HT1080 (cell line): ENCODE results near the gene BTNL3. TPM values are rescaled to one million over a fixed set of nuclear protein-coding genes. Genes with fewer than 3 reads are reported as not detected.
"Not testable (repeated sequence)": the region's sequence is repeated elsewhere in the genome, so short reads cannot be mapped to it uniquely, and the experiment has no call there.

Experiments
- DNase-seq: peaks from one replicate; pipeline ENCODE4 v3.0.0-alpha.2; 2015; ENCODE audit warnings: low read depth
- polyA plus RNA-seq, 2 experiments: library from polyadenylated mRNA; depleted of rRNA; stranded (reverse); fragments of >200 nt; gene quantifications; 2 replicates each; pipeline ENCODE4 v1.2.3, GENCODE V29; 2015
- total RNA-seq: library from RNA; depleted of rRNA; stranded (reverse); fragments of >200 nt; shearing (Covaris generic); gene quantifications from 2 replicates; pipeline ENCODE4 v1.2.3, GENCODE V29; 2014; rRNA removed

BTNL3 gene
- not detected in 2 replicates for total RNA-seq
- not detected in 2 replicates for polyA plus RNA-seq (2015; cell fraction: cytosol; rRNA removed)
- polyA plus RNA-seq (2015; cell fraction: nucleus; rRNA removed), result not detected in 2 replicates

GRCh38 chr5:180988592-180988991 lies at the start of gene BTNL3:
Gene BTNL3, plus strand, starts transcription at chr5:180988846. Its CDS starts 183 bp downstream, at chr5:180989029.
- no peak for DNase-seq

- DNase-seq, result peak; percentile 69
Measured at GRCh38 chr5:180950291-180950949, 38.2 kb upstream of the BTNL3 start.

- no peak for DNase-seq
Measured at GRCh38 chr5:180959661-180960060, 29.0 kb upstream of the BTNL3 start.

GRCh38 chr5:180960209-180960608 lies 28.4 kb upstream of the BTNL3 start:
- DNase-seq, result peak; percentile 60

GRCh38 chr5:180969406-180969805 lies 19.2 kb upstream of the BTNL3 start:
- no peak for DNase-seq

- DNase-seq, result no peak
Measured at GRCh38 chr5:180970336-180970735, 18.3 kb upstream of the BTNL3 start.

- no peak for DNase-seq
Measured at GRCh38 chr5:180970875-180971274, 17.8 kb upstream of the BTNL3 start.

GRCh38 chr5:180974612-180975315 lies 13.9 kb upstream of the BTNL3 start:
- no peak for DNase-seq

- no peak for DNase-seq
Measured at GRCh38 chr5:180975338-180975737, 13.3 kb upstream of the BTNL3 start.

GRCh38 chr5:180976518-180976917 lies 12.1 kb upstream of the BTNL3 start:
- peak; percentile 13 for DNase-seq

- DNase-seq, result no peak
Measured at GRCh38 chr5:180977852-180978251, 10.8 kb upstream of the BTNL3 start.

- DNase-seq, result no peak
Measured at GRCh38 chr5:180982008-180982741, 6.5 kb upstream of the BTNL3 start.

- no peak for DNase-seq
Measured at GRCh38 chr5:180988016-180988415, 630 bp upstream of the BTNL3 start.

GRCh38 chr5:180990086-180990881 lies 1.6 kb downstream of the BTNL3 start:
- DNase-seq, result no peak

GRCh38 chr5:180990882-180991242 lies 2.2 kb downstream of the BTNL3 start:
- DNase-seq, result no peak

GRCh38 chr5:181001947-181002346 lies 13.3 kb downstream of the BTNL3 start:
- DNase-seq, result no peak

- no peak for DNase-seq
Measured at GRCh38 chr5:181005791-181006190, 17.1 kb downstream of the BTNL3 start.

GRCh38 chr5:181008136-181008535 lies 19.5 kb downstream of the BTNL3 start:
- no peak for DNase-seq

- not testable (repeated sequence) for DNase-seq
Measured at GRCh38 chr5:181010018-181010417, 21.4 kb downstream of the BTNL3 start.

- DNase-seq, result not testable (repeated sequence)
Measured at GRCh38 chr5:181014654-181015053, 26.0 kb downstream of the BTNL3 start.

- DNase-seq, result not testable (repeated sequence)
Measured at GRCh38 chr5:181017448-181017847, 28.8 kb downstream of the BTNL3 start.
